Right lobe of liver (tissue), 4 donors: Measurements from ENCODE around the gene WNT8B.

Source experiments
- CTCF ChIP-seq, 4 donors: fragments of 200-600 bp in 3 of 4; fragments of 450-650 bp in 1 of 4; IDR thresholded peaks; one replicate each; pipeline versions ENCODE4 v1.5.1 to v1.8.0; 2016 to 2022; ENCODE audit warnings: antibody characterized with exemption in 4 of 4, mild to moderate bottlenecking in 2 of 4
- POLR2A ChIP-seq: fragments of 450-650 bp; IDR thresholded peaks from one replicate; pipeline ENCODE4 v1.6.1; 2017; ENCODE audit warnings: antibody characterized with exemption, mild to moderate bottlenecking
- donor health status: DM: no; HTN: no; CAD: no.
- donor health status: DM: no; HTN: no; CAD: no.
- donor health status: DM: no; HTN: yes; CAD: no.

- peak; percentile 51 to 56 (median 52) for TF ChIP-seq CTCF (IDR thresholded peaks at IDR 0.05)
- TF ChIP-seq POLR2A: no peak
Observed at GRCh38 chr10:100508691-100509150, 45.9 kb downstream of the WNT8B start.
